ENCODE measurements around the gene CNNM3.

GRCh38 chr2:96832408-96832753, 16.3 kb downstream of the CNNM3 start:
- TF ChIP-seq, protein P1, sequence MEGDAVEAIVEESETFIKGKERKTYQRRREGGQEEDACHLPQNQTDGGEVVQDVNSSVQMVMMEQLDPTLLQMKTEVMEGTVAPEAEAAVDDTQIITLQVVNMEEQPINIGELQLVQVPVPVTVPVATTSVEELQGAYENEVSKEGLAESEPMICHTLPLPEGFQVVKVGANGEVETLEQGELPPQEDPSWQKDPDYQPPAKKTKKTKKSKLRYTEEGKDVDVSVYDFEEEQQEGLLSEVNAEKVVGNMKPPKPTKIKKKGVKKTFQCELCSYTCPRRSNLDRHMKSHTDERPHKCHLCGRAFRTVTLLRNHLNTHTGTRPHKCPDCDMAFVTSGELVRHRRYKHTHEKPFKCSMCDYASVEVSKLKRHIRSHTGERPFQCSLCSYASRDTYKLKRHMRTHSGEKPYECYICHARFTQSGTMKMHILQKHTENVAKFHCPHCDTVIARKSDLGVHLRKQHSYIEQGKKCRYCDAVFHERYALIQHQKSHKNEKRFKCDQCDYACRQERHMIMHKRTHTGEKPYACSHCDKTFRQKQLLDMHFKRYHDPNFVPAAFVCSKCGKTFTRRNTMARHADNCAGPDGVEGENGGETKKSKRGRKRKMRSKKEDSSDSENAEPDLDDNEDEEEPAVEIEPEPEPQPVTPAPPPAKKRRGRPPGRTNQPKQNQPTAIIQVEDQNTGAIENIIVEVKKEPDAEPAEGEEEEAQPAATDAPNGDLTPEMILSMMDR (IDR thresholded peaks at IDR 0.05; ENCODE audit: low read depth, low read length), result no peak
- TF ChIP-seq, protein P2, sequence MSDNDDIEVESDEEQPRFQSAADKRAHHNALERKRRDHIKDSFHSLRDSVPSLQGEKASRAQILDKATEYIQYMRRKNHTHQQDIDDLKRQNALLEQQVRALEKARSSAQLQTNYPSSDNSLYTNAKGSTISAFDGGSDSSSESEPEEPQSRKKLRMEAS (IDR thresholded peaks at IDR 0.05; ENCODE audit: low read depth, low read length), result no peak

All from NB4 (cell line).